ENCODE measurements around the gene NDST1.

NDST1 gene

DNA sequence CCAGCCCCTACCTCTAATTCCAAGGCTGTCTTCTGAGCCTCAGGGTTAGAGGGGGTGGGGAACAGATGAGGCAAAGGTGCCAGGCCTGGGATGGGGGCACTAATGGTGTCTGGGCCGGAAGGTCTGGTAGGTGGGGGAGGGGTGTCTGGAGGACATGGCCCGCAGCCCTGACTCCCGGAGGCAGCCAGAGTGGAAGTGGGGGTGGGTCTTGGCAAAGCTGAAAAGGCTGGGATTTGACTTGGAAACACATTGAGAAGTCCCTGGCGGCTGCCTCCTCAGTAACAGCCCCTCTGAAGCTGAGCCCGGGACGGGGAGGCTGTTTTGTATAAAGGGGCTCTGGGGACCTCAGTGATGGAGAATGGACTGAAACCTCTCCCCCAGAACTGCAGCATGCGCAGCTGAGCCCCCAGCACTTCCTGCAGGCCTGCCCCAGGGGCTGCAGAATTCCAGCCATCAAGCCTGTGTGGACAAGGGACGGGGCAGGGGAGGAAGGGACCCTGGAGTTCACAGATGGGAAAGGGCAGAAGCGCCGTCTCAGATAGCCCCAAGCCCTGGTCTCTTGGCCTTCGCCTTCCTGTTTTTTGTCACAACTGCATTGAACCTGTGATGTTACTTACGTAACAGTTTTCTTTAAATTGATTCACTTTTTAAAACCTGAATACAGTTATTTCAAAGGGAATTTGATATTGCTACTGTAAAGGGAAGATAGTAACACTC, 83.2 kb downstream of the NDST1 start:
- TF ChIP-seq, protein P1, sequence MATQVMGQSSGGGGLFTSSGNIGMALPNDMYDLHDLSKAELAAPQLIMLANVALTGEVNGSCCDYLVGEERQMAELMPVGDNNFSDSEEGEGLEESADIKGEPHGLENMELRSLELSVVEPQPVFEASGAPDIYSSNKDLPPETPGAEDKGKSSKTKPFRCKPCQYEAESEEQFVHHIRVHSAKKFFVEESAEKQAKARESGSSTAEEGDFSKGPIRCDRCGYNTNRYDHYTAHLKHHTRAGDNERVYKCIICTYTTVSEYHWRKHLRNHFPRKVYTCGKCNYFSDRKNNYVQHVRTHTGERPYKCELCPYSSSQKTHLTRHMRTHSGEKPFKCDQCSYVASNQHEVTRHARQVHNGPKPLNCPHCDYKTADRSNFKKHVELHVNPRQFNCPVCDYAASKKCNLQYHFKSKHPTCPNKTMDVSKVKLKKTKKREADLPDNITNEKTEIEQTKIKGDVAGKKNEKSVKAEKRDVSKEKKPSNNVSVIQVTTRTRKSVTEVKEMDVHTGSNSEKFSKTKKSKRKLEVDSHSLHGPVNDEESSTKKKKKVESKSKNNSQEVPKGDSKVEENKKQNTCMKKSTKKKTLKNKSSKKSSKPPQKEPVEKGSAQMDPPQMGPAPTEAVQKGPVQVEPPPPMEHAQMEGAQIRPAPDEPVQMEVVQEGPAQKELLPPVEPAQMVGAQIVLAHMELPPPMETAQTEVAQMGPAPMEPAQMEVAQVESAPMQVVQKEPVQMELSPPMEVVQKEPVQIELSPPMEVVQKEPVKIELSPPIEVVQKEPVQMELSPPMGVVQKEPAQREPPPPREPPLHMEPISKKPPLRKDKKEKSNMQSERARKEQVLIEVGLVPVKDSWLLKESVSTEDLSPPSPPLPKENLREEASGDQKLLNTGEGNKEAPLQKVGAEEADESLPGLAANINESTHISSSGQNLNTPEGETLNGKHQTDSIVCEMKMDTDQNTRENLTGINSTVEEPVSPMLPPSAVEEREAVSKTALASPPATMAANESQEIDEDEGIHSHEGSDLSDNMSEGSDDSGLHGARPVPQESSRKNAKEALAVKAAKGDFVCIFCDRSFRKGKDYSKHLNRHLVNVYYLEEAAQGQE (IDR thresholded peaks at IDR 0.05; ENCODE audit: insufficient replicate concordance, low read depth), result no peak
- TF ChIP-seq GABPA (IDR thresholded peaks at IDR 0.05; ENCODE audit: low read depth), result no peak
- no peak for TF ChIP-seq SPI1 (IDR thresholded peaks at IDR 0.05; ENCODE audit: borderline replicate concordance, low read depth)
- no peak for TF ChIP-seq POLR2AphosphoS5 (IDR thresholded peaks at IDR 0.05; ENCODE audit: low read depth)
- TF ChIP-seq, protein P2, sequence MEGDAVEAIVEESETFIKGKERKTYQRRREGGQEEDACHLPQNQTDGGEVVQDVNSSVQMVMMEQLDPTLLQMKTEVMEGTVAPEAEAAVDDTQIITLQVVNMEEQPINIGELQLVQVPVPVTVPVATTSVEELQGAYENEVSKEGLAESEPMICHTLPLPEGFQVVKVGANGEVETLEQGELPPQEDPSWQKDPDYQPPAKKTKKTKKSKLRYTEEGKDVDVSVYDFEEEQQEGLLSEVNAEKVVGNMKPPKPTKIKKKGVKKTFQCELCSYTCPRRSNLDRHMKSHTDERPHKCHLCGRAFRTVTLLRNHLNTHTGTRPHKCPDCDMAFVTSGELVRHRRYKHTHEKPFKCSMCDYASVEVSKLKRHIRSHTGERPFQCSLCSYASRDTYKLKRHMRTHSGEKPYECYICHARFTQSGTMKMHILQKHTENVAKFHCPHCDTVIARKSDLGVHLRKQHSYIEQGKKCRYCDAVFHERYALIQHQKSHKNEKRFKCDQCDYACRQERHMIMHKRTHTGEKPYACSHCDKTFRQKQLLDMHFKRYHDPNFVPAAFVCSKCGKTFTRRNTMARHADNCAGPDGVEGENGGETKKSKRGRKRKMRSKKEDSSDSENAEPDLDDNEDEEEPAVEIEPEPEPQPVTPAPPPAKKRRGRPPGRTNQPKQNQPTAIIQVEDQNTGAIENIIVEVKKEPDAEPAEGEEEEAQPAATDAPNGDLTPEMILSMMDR (IDR thresholded peaks at IDR 0.05; ENCODE audit: insufficient read depth, low read length), result no peak
- Histone ChIP-seq H3K4me3 (replicated peaks; ENCODE audit: insufficient read depth, low read length) (no peak overlapping the region), H3K27me3 (ENCODE audit: insufficient read depth, poor library complexity, severe bottlenecking) (no peaks in the 10 kb centered on the region), H3K27ac (replicated peaks) (no peak overlapping the region)
- DNase-seq (ENCODE audit: low read depth in 1 of 2, low spot score in 1 of 2), result no peak

DNA sequence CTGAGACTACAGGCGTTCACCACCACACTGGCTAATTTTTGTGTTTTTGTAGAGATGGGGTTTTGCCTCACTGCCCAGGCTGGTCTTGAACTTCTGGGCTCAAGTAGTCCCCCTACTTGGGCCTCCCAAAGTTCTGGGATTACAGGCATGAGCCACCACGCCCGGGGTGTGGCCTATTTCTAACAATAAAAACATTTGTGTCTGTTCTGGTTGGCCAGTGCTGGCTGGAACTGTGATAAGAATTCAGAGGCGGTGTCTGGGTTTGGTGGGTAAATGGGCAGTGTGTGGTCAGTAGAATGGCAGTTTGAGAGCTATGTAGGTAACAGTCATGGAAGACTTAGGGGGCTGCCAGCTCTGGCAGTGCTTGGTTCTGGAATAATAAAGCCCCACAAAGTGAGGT, 85.7 kb downstream of the NDST1 start:
- no peak overlapping the region for H3K4me3 ChIP-seq (replicated peaks; ENCODE audit: insufficient read depth, low read length)
- no peak overlapping the region for H3K27ac ChIP-seq (replicated peaks)
- TF ChIP-seq, protein P1 (IDR thresholded peaks at IDR 0.05; ENCODE audit: insufficient replicate concordance, low read depth), result no peak
- TF ChIP-seq POLR2AphosphoS5 (IDR thresholded peaks at IDR 0.05; ENCODE audit: low read depth) (no peak), SPI1 (IDR thresholded peaks at IDR 0.05; ENCODE audit: borderline replicate concordance, low read depth) (no peak), GABPA (IDR thresholded peaks at IDR 0.05; ENCODE audit: low read depth) (no peak)
- TF ChIP-seq, protein P2 (IDR thresholded peaks at IDR 0.05; ENCODE audit: insufficient read depth, low read length), result no peak
- no peak for DNase-seq (ENCODE audit: low read depth in 1 of 2, low spot score in 1 of 2)
- no peaks in the 10 kb centered on the region for H3K27me3 ChIP-seq (ENCODE audit: insufficient read depth, poor library complexity, severe bottlenecking)

DNA sequence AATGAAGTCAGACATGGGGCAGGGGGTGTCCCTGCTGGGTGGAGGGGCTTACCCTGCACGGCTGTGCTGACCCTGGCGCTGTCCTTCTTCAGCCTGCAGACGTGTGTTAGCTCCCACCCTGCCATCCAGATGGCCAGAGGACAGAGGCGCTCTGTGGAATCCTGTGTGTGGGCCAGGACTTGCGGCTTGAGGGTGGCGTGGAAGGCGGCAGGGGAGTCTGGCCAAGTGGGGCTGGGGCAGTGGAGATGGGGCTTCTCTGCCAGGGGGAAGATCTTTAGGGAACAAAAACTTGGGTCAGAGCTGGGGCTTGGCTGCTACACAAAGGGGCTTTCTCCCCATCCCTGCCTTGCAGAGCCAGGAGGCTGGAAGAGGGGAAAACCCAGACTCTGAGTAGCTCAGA, 86.1 kb downstream of the NDST1 start:
- Histone ChIP-seq H3K27me3 (ENCODE audit: insufficient read depth, poor library complexity, severe bottlenecking) (no peaks in the 10 kb centered on the region), H3K4me3 (replicated peaks; ENCODE audit: insufficient read depth, low read length) (no peak overlapping the region), H3K27ac (replicated peaks) (no peak overlapping the region)
- TF ChIP-seq, protein P1 (IDR thresholded peaks at IDR 0.05; ENCODE audit: insufficient replicate concordance, low read depth), result no peak
- TF ChIP-seq GABPA (IDR thresholded peaks at IDR 0.05; ENCODE audit: low read depth) (no peak), POLR2AphosphoS5 (IDR thresholded peaks at IDR 0.05; ENCODE audit: low read depth) (no peak), SPI1 (IDR thresholded peaks at IDR 0.05; ENCODE audit: borderline replicate concordance, low read depth) (no peak)
- TF ChIP-seq, protein P2 (IDR thresholded peaks at IDR 0.05; ENCODE audit: insufficient read depth, low read length), result no peak
- DNase-seq (ENCODE audit: low read depth in 1 of 2, low spot score in 1 of 2), result no peak

Data from HL-60 (cell line).